Fibroblast of mammary gland (primary cell): Measurements from ENCODE around the gene ADAMTS13.

Experiments
- DNase-seq: peaks from one replicate; pipeline ENCODE4 v3.0.0-alpha.2; 2010; ENCODE audit warnings: low read depth
- H3K4me3 ChIP-seq: 2 replicates; pipeline ENCODE4 v1.5.1; 2011; ENCODE audit warnings: low read depth, mild to moderate bottlenecking, low read length, moderate library complexity; ENCODE audit not compliant: control insufficient read depth
- CTCF ChIP-seq: conservative IDR thresholded peaks from 2 replicates; pipeline ENCODE4 v1.5.1; 2011; ENCODE audit warnings: low read depth, low read length, inconsistent platforms; ENCODE audit not compliant: control insufficient read depth, insufficient read depth

Gene ADAMTS13

GRCh38 chr9:133452562-133452961, 30.4 kb downstream of the ADAMTS13 start:
- TF ChIP-seq CTCF: no peak
- DNase-seq: no peak
- no peak overlapping the region for H3K4me3 ChIP-seq

DNA sequence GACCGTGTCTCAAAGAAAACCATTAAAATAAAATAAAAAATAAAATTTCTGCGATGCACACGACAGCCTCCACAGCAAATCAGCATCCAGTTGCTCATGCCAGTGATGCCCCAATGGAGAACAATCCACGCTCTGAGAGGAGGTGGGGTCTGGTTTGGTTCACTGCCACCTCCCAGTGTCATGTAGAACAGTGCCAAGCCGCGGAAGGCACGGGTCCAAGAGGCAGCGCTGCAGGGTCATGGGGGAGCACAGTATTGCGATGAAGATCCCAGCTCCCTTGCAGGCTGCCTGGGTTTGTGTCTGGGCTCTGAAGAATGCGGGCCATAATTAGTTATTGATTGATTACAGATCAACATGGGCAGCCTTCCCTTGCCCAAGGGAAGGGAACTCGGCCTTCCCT, 31.5 kb downstream of the ADAMTS13 start:
- DNase-seq: no peak
- H3K4me3 ChIP-seq: no peak overlapping the region
- no peak for TF ChIP-seq CTCF

DNA sequence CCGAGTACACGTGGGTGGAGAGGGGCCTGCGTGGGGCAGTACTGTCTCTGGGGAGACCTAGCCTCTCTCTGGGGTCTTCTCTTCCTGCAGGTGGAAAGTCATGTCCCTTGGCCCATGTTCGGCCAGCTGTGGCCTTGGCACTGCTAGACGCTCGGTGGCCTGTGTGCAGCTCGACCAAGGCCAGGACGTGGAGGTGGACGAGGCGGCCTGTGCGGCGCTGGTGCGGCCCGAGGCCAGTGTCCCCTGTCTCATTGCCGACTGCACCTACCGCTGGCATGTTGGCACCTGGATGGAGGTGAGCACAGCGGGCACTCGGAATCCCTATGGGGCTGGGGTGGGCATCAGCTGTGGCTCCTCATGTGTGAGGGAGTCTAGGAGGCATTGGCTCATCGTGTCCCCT, 32.2 kb downstream of the ADAMTS13 start:
- no peak for TF ChIP-seq CTCF
- no peak overlapping the region for H3K4me3 ChIP-seq
- no peak for DNase-seq

DNA sequence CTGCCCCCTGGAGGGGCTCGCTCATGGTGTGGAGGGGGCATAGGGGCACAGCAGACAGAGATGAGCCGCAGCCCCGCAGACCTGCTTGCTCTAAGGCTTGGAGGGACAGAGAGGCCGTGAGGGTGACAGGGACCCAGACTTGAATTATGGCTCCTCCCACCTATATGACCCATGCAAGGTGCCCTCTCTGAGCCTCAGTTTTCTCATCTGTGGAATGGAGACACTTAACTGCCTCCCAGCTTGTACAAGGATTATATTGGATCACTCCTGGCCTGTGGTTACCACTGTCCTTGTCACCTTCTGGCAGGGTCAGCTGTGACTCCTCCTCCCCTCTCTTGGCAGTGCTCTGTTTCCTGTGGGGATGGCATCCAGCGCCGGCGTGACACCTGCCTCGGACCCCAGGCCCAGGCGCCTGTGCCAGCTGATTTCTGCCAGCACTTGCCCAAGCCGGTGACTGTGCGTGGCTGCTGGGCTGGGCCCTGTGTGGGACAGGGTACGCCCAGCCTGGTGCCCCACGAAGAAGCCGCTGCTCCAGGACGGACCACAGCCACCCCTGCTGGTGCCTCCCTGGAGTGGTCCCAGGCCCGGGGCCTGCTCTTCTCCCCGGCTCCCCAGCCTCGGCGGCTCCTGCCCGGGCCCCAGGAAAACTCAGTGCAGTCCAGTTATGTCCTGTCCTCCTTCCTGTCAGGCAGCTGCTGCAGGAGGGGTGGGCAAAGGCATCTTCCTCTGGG, 32.9 kb downstream of the ADAMTS13 start:
- no peak overlapping the region for H3K4me3 ChIP-seq
- DNase-seq: no peak
- no peak for TF ChIP-seq CTCF

GRCh38 chr9:133455936-133456335, 33.8 kb downstream of the ADAMTS13 start:
- no peak overlapping the region for H3K4me3 ChIP-seq
- no peak for DNase-seq
- no peak for TF ChIP-seq CTCF

DNA sequence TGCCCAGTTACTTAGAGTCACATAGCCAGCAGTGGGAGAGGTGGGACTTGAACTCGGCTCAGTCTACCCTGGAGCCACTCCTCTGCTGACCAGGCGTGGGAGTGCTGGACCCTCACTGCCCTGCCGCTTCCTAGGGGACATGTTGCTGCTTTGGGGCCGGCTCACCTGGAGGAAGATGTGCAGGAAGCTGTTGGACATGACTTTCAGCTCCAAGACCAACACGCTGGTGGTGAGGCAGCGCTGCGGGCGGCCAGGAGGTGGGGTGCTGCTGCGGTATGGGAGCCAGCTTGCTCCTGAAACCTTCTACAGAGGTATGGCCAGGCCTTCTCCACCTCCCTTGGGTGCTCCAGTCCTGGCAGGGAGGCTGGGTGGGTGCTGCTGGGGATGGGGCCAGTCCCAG, 34.2 kb downstream of the ADAMTS13 start:
- DNase-seq: no peak
- no peak overlapping the region for H3K4me3 ChIP-seq
- TF ChIP-seq CTCF: no peak

DNA sequence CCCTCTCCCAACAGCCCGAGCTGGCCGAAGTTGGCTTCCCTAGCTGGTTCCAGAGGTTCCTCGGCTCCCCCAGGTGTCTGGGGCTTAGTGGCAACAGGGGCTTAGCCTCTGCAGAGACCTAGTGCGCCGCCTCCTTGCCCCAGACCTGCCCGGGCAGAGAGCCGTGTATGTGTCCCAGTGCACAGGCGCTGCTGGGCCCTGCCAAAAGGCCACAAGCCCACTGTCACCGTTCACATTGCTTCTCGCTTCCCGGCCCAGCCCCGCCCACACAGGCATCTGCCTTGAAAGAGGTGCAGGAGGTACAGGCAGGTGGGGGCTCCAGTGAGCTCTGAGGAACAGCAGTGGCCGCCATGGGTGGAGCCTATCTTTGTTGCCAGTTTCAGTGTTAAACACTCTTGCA, 35.1 kb downstream of the ADAMTS13 start:
- TF ChIP-seq CTCF: no peak
- DNase-seq: no peak
- H3K4me3 ChIP-seq: no peak overlapping the region
